HG02571 (cell line): Measurements from ENCODE around the gene ABHD12.
A peak's percentile ranks its signal among the peaks of the same experiment; 100 is the strongest.
"Not testable (repeated sequence)": the region's sequence is repeated elsewhere in the genome, so short reads cannot be mapped to it uniquely, and the experiment has no call there.

Experiments used
- ATAC-seq: cut with Tn5 transposase; IDR thresholded peaks from one replicate; pipeline ENCODE4 v1.9.1; 2021; ENCODE audit warnings: mild to moderate bottlenecking, moderate library complexity; ENCODE audit not compliant: unreplicated experiment

Gene ABHD12

DNA sequence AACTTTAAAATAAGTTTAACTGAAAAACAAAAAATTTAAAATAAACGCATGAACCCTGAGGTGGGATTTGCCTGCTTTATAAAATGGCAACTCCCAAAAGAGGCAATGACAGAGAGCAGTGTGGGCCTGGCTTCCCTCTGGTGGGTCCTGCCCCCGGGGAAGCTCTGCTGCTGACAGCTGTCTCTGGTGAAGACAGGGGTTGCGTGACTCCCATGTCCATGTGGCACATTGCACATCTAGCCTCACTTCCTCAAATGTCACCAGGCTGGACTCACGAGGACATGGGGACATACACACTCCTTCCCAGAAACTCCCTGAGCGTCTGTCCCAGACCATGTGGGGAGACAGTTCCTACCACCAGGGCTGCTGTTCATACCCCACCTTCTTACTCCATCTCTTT, 66.2 kb downstream of the ABHD12 start:
- no peak for ATAC-seq

DNA sequence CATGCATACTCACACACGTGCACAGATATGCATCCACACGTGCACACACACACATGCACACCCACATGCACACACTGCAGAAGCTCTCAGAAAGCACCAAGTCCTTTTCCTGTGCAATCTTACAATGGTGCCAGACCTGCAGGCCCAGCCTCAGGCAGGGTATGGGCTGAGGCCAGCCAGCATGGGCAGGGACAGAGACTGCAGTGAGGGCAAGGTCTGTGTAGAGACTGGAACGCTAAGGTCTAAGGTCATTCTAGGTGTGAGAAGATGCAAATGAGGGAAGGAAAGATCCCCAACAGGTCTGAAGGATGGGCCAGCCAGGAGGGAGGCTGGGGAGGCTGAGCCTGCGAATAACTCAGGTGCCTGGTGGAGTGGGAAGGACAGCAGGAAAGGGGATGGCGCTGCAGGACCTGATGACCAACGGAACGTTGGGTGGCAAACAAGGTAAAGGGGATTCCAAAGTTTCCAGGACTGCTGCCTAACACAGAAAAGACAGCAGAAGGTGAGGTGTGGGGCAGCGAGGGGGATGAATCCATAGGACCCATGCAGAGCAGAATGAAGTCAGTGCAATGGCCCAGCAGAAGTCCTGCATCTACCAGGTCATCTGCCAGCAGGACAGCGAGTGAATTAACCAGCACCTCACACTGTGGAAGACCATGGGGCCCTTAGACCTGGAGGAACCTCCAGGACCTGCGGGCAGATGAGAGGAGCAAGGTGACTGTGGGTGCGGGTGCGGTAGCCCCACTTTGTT, 67.0 kb downstream of the ABHD12 start:
- no peak for ATAC-seq

DNA sequence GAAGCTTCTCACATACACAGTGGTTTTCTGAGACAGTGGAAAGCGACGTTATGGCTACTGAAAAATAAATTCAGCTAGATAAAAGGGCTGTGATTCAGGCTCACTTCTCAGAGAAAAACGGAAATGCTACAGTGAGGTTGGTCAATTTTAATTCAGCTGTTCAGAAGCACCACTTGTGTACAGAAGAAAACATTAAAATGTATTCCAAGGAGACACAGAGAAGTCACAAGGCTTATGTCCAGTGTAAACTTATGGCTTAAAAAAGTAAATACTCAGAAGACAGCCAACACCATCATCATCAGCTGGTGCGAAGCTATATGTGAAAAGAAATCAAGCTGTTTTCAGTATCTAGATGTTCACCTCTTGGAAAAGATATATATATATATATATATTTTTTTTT, 68.6 kb downstream of the ABHD12 start:
- no peak for ATAC-seq

DNA sequence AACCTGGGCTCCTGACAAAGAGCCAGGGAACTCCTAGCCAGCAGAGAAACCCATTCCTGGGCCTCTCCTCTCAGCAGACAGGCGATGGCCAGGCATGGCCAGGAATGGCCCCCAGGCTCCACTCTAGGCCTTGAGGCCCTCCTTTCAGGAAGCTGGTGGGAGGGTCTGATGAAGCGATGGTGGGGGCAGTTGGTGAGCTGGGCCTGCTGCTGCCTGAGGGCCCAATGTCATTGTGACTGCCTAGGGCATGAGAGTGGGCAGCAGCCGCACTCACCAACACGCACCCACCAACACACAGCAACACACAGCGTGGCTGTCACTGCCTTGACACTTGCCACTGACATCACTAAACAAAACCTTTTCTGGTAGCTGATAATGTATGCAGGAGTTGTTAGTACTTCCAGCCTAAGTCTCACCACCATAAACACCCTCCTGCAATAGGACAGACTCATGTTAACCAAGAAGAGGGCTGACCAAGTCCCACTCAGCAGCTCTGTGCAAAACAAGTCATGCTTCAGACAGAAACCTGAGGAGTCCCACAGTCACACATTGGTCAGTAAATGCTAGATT, 69.3 kb downstream of the ABHD12 start:
- no peak for ATAC-seq

DNA sequence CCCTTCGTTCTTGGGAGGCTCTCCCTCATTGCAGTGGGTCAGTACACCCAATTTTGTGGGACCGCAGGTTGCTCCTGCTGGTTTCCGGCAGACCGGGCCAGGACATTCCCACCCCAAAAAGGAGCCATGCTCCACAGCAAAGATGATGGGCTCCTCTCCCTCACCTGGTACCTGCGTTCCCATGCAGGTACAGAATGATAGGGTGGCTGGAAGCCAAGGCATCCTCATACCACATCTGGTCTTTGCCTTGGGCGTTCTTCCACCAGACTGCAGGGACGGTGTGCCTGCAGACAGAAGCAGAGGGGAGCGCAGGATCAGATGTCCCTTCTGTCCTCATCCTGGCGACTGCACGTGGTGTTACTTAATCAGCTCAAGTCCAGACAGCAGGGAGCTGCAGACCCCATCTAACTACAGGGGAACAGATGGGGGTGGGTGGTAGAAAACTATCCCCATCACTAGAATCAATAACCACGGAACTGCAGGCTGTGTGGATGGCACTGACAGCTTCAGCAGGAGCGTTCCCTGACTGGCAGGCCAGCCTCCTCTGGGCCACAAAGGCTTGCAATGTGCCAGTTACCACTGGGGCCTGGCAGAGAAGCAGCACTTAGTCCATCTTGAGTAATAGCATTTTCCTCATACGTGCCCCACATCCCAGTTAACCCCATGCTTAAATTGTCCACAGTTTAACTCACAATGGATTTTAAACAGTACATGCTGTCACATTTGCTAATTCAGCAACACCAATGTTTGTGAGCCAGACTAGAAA, 70.4 kb downstream of the ABHD12 start:
- no peak for ATAC-seq

DNA sequence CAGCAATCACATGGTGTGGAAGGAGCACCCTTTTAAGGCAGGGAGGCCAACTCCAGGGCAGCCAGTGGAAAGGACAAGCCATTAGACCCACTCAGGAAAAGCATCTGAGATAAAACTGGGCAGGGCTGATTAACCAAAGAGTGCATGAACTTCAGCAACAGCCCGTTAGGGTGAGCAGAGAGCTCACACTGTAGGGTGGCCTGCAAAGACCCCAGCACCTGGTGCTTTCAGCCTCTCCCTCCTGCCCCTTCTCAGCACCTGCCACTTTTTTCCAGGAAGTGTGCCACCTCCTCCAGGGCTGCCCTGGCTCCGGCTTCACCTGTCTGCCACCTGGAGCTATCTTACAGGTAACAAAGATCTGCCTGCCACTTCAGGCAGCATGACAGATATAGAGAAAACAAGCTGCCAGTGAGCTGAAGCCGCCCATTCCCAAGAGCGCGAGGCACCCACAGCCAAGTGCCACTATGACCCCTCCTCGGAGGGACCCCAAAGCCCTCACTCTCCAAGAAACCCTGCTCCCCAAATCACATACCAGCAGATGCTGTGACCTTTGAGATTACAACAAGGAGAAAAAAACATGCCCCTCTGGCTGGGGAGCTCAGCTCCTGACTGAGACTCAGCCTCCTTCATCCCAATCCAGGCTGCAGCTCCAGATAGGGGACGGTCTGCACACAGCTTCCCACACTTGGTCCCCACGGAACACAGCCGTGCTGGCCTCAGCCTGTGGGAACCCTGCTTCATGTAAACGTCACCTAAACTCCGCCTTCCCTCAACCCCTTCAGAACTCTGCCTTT, 71.2 kb downstream of the ABHD12 start:
- peak; percentile 6 for ATAC-seq

DNA sequence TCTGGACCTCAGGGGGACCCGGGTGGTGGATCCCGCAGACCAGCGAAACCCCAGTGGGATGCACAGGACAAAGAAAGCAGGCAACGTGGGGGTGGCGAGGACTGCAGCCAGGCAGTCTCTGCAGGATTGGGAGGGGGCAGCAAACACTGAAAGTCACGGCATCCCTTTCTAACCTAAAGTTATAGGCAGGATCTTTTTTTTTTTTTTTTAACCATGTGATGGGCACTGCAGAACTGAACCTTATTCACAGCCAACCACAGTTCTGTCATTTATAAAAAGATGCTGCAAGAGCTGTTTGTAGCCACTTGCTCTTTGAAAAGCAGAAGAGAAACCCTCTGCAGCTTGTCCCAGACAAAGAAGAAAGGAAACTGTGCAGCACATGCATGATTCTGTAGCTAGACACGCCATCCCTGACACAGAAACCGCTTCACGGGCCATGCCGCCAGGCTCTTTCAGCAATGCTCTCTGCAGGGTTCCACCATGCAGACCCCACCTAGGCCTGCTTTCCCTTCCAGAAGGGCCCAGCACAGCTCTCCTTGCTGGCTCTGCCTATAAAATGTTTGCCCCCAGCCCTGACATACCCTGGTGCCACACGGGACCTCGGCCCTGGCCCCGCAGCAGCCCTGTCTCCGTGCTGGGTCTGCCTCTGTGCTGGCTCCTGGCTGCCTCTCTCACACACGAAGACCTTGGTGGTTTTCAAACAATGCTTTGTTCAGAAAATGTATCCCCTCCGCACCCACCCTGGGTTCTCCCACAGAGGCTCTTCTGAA, 72.0 kb downstream of the ABHD12 start:
- peak; percentile 91 for ATAC-seq

DNA sequence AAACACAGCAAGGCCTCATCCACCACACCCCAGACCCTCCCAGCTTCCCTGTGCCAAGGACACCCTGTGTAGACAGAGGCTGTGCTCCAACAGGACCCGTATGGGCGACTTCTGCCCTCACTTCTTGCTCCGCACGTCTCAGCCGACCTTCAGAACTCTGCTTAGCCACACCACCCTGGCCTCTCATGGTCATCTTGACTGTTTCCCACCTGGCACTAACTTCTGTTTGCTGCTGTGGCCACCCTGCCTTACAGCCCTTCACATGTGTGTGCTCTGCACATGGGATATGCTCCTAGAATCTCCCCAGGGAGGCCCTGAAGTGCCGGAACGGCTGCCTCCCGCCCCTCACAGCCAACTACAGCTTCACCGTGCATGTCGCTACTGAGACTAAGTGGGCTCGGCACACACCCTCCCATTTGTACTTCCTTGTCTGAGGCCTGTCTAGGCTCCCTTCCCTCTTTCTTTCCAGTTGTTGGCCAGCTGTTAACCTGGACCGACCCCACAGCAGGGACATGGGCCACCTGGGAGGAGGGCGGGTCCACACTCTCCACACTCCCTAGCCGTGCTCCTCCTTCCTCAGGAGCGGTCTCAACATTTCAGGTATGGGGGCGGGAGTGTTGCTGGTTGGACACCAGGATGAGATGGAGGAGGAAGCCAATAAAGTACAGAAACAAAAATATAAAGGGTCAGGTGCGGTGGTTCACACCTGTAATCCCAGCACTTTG, 73.1 kb downstream of the ABHD12 start:
- no peak for ATAC-seq

DNA sequence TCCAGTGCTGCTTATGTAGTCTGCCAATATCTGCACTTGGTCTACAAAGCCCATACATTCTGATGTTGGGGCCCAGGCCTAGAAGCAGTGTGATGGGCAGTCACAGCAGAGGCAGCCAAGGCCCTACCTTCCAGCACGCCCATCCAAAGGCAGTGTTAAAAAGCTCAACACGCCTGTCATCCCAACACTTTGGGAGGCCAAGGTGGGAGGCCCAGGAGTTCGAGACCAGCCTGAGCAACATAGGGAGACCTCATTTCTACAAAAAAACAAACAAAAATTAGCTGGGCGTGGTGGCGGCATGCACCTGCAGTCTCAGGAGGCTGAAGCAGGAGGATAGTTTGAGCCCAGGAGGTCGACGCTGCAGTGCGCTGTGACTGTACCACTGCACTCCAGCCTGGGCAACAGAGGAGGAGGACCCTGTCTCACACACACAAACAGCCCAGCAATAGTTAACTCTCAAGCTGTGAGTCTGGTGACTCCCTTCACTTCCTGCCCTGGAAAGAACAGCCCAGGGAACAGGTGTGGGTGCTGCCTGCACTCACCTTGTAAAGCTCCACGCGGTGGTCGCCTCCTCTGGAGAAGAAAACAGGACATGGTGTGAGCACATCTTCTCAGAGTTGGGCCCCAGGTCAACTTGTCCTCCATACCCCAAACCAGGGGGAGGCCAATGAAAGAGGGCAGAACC, 74.0 kb downstream of the ABHD12 start:
- ATAC-seq = no peak

DNA sequence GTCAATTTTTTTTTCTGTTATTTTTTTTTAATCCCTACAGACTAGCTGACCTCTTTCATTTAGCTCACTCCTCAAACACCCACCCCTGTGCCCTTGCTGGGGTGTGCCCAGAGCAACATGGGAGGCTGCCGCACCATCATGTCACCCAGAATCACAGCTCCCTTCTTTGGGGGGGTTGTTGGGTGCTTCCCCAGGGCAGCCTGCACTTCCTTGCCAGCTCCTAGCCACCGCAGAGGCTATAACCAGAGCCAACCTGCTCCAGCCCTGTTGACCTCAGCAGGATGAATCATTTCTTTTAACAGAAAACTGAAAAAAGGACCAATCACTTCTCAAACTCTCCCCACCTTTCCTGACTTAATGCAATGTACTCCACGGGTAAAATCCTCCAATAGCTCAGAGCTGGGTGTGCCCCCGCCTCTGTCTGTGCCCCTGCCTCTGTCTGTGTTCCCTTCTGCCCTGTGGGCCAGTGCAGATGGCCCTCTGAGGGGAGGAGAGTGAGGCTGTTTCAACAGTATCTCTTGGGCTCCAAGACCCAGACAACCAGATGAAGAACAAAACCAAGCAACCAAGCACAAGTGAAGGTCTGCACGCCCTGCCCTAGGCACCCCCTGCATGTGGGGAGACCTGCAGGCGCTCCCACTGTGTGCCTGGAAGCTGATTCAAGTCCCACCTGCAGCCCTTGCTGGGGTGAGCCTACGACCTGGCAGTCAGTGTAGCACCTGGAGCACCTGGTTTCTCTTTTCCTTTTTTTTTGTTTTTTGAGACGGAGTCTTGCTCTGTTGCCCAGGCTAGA, 75.0 kb downstream of the ABHD12 start:
- ATAC-seq = no peak

DNA sequence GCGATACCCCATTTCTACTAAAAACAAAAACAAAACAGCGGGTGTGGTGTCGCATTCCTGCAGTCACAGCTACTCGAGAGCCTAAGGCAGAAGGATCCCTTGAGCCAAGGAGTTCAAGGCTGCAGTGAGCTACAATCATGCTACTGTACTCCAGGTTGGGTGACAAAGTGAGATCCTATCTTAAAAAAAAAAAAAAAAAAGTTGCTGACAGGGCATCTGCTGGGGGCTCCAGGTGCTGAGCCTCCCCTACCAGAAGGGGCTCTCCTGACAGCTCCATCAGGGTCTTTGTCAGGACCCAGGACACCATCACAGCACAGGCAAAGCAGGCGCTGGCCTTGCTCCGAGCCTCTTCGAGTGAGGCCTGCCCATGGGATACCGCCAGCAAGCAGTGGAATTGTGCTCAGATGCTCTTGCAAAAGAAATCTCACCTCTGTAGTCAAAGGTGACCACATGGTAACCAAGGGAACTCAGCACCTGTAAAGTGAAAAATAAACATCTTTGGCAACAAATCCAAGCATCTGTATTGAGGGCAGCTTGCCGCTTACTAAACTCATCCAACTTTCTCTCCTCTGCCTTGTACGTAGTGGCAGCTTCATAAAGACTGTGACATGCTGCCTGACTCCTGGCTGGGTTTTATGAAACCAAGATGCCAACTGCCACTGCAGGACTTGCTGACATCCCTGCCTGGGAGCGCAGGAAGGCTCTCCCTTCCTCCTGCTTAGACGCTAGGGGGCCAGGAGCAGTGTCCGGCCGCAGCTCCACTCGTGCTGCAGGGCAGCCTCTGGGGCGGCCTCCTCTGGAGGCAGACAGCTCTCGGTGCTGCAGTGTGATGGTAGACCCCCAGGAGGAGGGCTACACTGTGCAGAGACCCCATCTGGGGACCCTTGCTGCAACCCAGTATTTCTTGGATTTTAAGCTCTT, 75.9 kb downstream of the ABHD12 start:
- ATAC-seq = no peak

DNA sequence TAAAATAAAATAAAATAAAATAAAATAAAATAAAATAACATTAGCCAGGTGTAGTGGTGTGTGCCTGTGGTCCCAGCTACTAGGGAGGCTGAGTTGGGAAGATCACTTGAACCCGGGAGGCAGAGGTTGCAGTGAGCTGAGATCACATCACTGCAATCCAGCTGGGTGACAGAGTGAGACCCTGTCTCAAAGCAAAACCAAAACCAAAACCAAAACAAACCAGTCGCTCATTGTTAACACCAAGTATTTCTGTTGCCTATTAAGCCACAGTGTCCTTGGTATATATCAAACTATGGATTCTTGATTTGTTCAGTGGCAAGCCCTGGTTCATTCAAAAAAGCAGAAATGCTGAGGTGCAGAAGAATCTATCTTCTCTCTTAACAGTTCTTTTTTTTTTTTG, 77.0 kb downstream of the ABHD12 start:
- ATAC-seq = no peak

DNA sequence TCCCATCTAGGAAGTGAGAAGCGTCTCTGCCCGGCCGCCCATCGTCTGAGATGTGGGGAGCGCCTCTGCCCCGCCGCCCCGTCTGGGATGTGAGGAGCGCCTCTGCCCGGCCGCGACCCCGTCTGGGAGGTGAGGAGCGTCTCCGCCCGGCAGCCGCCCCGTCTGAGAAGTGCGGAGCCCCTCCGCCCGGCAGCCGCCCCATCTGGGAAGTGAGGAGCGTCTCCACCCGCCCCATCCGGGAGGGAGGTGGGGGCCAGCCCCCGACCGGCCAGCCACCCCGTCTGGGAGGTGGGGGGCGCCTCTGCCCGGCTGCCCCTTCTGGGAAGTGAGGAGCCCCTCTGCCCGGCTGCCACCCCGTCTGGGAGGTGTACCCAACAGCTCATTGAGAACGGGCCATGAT, 77.9 kb downstream of the ABHD12 start:
- not testable (repeated sequence) for ATAC-seq

DNA sequence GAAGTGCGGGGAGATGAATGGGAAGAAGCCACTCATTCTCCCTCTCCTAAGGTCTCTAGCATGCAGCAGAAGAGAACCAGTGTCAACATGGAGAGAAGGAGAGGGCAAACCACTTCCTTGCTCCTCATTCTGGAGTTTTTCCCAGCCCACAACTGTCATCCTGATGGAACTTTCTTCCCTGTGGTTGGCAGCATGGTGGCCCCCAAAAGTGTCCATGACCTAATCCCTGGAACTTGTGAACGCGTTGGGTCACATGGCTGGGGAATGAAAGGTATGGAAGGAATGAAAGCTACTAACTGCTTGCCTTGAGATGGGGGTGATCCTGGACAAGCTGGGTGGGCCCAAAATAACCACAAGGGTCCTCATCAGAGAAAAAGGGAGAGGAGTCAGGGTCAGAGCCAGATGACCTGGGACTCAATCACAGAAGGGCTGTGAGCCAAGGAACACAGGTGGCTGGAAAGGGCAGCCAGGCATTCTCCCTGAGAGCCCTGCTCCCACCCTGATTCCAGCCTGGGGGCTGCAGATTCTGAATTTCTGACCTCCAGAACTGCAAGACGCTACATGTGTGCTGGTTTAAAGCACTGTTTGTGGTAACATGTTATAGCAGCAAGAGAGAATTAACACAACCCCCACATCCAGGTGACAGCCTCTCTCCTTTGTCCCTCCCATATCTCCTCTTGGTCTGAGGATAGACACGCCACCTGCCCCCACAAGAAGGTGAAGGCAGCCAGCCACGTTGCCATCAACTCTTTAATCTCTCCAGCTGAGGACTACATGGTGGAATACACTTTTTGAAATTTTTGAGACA, 79.5 kb downstream of the ABHD12 start:
- ATAC-seq = no peak

DNA sequence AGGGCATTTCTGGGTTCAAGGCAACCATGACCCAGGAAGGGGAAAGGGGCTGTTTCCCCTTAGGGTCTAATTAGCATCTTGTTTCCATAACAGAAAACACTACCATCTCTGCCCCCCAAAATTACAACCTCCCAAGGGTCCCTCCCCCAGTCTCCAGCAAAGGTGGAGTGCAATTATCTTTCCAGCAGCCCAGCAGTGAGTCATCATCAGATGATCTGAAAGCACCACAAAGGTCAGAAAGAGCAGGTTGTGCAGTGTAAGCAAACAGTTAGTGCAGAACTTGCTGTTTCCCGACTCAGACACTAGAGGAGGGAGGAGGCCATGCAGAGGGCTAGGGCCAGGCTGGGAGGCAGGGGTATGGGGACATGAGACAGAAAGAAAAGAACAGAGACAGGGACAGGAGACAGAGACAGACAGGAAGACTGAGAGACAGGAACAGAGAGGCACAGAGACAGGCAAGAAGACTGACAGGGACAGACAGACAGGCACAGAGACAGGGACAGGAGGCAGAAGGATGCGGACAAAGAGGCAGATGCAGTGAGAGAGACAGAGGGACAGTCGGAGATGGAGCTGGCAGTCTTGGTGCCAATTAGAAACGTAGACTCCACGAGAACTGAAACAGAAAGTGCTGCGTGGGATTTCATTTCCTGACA, 80.2 kb downstream of the ABHD12 start:
- ATAC-seq = peak; percentile 87
